GM21528 (cell line): ENCODE results near the gene BAHD1.

ENCODE experiments used
- ATAC-seq: cut with Tn5 transposase; IDR thresholded peaks from one replicate; pipeline ENCODE4 v1.9.1; 2021; ENCODE audit warnings: mild to moderate bottlenecking, moderate library complexity; ENCODE audit not compliant: unreplicated experiment, low FRiP score

Gene BAHD1

DNA sequence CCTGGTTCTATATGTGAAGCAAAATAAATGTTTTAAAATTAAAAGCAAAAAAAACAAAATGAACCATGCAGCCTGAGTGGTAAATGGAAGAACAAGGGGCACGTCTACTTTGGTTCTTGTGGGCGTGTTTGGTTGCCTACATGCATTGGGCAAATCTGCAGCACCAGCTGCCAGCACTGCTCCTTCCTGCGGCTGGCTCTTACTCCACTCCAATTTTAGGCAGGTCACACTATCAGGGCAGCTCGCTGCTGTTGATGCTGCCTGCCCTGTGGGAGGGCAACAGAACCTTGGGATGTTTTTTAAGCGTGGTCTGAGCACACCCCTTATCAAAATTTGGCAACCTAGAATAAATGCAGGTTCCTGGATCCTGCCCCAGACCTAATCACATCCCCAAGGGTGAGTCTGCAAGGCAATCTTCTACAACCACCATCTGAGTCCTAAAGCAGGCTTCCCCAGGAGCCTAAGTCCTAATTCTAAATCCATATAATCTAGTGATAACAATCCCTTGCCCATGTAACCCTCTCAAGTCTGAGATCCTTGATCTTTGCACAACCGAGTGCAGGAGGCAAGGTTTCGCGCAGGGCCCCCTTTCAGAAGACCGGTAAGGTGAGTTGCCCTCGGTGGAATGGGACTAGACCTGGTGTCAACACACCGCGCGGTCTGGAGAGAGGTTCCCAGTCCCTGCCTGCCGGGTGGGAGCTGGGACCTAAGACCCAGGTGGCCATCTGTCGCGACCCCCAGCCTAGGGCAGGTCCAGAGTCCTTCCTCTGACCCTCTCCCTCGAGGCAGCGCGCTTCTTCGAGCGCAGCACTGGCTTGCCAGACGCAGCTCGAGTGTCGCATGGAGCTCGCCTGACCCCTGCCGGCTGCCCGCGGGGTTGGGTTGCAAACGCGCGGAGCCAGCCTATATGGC is 19.3 kb upstream of the BAHD1 start:
- peak; percentile 60 for ATAC-seq

DNA sequence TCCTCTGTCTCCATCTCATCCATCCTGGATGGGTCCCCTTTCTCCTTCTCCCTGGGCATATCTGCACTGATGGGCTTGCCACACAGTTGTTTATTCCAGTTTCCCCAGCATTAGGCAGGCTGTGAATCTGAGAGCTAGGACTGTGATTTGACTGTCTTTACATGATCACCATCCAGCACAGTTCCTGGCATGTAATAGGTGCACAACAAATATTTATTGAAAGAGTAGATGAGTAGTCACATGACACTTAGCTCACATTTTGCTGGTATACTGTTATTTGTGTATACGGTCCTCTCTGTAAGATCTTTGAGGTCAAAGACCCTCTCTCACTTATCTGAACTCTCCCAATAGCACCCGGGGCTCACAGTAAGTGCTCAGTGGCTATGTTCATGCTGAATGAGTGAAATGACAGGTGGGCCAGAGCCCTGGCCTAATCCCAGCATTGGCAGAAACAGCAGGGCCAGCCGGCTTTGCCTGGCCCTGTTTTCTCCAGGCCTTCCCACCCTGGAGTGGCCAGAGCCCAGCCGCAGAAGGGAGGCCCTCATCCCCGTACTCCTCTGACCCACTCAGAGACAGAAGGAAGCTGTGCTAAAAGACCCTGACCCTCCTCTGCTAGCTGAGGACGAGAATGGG is 16.2 kb upstream of the BAHD1 start:
- ATAC-seq: no peak

- no peak for ATAC-seq
These were observed 15.1 kb upstream of the BAHD1 start for GRCh38 chr15:40425681-40426080.

DNA sequence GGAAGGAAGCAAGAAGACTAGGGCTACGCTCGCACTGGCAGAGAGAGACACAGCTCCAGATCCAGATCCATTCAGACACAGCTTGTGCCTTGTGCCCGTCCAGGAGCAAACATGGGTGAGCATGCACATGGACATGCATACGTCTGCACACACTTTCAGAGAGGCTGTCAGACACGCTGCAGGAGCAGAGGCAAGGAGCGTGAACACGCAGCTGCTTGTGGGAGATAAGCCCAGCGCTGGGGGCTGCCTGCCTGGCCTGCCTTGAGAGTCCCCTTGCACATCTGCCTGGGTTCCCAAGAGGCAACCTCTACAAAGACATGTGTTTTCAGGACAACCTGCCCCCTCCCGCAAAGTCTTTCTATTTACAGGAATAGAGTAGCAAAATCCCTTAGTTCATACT is 13.6 kb upstream of the BAHD1 start:
- no peak for ATAC-seq

GRCh38 chr15:40428185-40428584 is 12.6 kb upstream of the BAHD1 start:
- ATAC-seq: no peak

- no peak for ATAC-seq
These were observed 11.6 kb upstream of the BAHD1 start for GRCh38 chr15:40429068-40429710.

GRCh38 chr15:40430271-40430805 is 10.4 kb upstream of the BAHD1 start:
- no peak for ATAC-seq

- no peak for ATAC-seq
These were observed 5.6 kb upstream of the BAHD1 start for GRCh38 chr15:40435023-40435709.

- no peak for ATAC-seq
These were observed 5.1 kb upstream of the BAHD1 start for GRCh38 chr15:40435710-40436089.

GRCh38 chr15:40436116-40436891 is 4.4 kb upstream of the BAHD1 start:
- no peak for ATAC-seq

DNA sequence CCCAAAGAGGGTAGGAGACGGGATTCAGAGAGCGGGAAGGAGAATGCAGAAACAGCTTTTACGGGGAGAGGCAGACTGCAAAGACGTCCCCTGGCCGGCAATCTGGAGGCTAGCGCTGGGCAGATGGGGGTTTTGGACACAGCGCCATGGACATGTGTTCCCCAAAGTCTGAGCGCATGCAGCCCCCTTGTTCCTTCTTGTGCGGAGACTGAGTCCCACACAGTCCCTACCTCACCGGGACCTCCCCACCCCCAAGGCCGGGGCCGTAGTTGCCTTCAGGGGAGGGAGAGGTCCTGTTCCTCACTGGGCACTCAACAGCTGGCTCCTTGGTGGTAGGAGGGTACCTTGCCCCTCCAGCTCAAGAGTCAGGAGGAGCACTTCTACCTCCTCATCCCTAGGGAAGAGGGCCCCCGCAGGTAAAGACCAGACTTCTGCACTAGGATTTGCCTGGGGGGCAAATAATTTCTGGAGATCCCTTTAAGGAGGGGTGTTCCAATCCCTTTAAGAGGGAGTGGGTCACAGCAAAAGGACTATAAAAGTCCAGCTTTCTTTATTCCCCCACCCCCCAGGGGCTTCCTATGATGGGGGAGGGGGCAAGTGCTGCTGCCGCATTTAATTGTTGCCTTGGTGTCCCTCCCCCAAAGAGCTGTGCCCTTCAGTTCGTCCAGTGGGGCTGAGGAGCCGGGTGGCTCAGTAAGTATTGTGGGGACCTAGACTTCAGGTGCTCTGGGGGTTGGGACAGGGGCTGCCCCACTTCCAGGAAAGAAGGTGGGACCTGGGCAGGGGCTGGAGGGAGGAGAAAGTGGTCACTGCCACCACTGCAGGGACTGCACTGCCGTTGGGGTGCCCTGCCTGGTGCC is 3.6 kb upstream of the BAHD1 start:
- ATAC-seq: no peak

DNA sequence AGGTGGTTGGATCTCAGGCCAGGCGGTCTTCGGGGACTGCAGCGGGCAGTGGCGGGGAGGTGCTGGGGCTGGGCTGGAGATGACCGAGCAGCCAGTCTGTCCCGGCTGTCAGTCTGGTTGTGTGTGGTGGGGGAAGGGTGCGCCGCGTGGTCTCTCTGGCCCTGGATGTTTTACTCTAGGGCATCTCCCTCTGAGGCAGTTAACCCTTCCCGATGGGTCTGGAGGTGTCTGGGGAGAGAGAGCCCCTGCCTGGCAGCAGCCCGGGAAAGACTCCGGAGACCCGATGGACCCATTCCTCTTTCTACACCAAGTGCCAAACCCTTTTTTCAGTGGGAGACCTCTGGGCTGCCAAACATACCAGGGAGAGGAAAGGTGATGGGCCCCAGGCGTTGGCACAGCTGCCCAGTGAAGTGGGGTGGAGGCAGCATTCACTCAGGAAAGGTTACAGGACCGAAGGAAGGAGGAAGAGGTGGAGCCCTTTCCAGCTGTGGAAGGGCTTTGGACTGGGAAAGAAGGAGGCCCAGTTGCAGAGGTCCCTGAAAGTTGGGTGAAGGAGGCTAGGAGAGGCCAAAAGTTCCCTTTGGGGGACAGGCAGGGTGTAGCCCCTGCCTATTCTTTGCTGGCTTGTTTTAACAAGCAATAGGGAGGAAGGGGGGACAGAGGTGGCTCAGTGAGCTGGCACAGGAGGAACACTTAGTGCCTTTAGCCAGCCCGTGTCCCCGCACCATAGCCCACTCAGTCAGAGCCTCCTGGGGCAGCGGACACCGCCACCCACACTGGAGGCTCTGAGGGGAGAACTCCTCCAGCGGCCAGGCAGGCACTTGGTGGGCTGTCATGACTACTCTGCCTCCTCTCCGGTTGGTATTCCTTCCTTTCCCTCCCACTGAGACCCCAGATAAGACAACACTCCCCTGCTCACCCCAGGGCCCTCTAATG is 2.7 kb upstream of the BAHD1 start:
- ATAC-seq: no peak

GRCh38 chr15:40438712-40439111 is 2.0 kb upstream of the BAHD1 start:
- no peak for ATAC-seq

DNA sequence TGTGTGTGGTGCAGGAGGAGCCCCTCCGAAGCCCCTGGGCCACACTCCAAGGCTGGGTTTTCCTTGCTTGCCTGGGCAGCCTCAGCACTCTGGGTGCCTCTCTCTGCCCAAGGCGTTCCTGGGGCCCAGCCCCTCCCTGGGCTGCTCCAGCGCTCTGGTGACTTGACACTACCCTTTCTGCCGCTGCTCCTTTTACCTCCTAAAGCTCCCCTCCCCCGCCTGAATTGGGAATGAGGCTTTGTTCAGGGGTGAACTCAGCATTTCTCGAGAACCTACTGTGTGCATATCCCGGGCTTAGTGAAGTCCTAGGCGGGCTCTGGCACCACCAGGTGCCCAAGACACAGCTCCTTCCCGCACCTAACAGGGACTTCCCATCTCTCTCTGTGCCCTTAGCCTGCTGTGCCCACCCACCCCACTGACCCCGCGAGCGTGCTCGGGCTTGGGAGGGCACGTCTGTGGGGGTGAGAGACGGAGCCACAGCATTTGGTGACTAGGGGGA is 1.2 kb upstream of the BAHD1 start:
- no peak for ATAC-seq

- ATAC-seq: no peak
These were observed 602 bp upstream of the BAHD1 start for GRCh38 chr15:40439960-40440742.

GRCh38 chr15:40441565-40442531 is 1.1 kb downstream of the BAHD1 start:
- ATAC-seq: peak; percentile 2
